ENCODE measurements around the gene WDR7.

WDR7 gene

GRCh38 chr18:56823986-56824565 lies 172.9 kb downstream of the WDR7 start:
- no peaks in the 10 kb centered on the region for H3F3A ChIP-seq (ENCODE audit: insufficient read depth, low read length)
- no peaks in the 10 kb centered on the region for H3K9me3 ChIP-seq (ENCODE audit: low read length)
- no peaks in the 10 kb centered on the region for H3K9me2 ChIP-seq (ENCODE audit: low read depth, low read length)
- no peak overlapping the region for H3K27ac ChIP-seq (ENCODE audit: low read depth, low read length, poor library complexity, severe bottlenecking)
- H3K27me3 ChIP-seq (ENCODE audit: insufficient read depth, low read length), result no peaks in the 10 kb centered on the region
- TF ChIP-seq EZH2 (IDR thresholded peaks at IDR 0.05; ENCODE audit: borderline replicate concordance, low read length) (no peak), CTCF (IDR thresholded peaks at IDR 0.05; ENCODE audit: low read length) (no peak)
- H3K4me3 ChIP-seq (ENCODE audit: low read depth, low read length, poor library complexity, severe bottlenecking), result no peak overlapping the region
- no peaks in the 10 kb centered on the region for H3K36me3 ChIP-seq (ENCODE audit: insufficient read depth, low read length)
- no peaks in the 10 kb centered on the region for H3K79me2 ChIP-seq (ENCODE audit: insufficient read depth, low read length)
- H3K9ac ChIP-seq (ENCODE audit: low read length), result no peak overlapping the region
- peaks cover 4% of the 10 kb centered on the region for H3K4me1 ChIP-seq (ENCODE audit: insufficient read depth, low read length, severe bottlenecking)
- H4K20me1 ChIP-seq (ENCODE audit: insufficient read depth, low read length), result no peaks in the 10 kb centered on the region
- no peak overlapping the region for H2AFZ ChIP-seq (ENCODE audit: low read length)
- H3K4me2 ChIP-seq (ENCODE audit: low read length), result no peak overlapping the region

- H2AFZ ChIP-seq (ENCODE audit: low read length), result no peak overlapping the region
- H3K9me3 ChIP-seq (ENCODE audit: low read length), result no peaks in the 10 kb centered on the region
- H3K9ac ChIP-seq (ENCODE audit: low read length), result no peak overlapping the region
- no peak overlapping the region for H3K4me2 ChIP-seq (ENCODE audit: low read length)
- H3K4me1 ChIP-seq (ENCODE audit: insufficient read depth, low read length, severe bottlenecking), result peaks cover 4% of the 10 kb centered on the region
- no peaks in the 10 kb centered on the region for H3F3A ChIP-seq (ENCODE audit: insufficient read depth, low read length)
- H3K4me3 ChIP-seq (ENCODE audit: low read depth, low read length, poor library complexity, severe bottlenecking), result no peak overlapping the region
- TF ChIP-seq CTCF (IDR thresholded peaks at IDR 0.05; ENCODE audit: low read length) (no peak), EZH2 (IDR thresholded peaks at IDR 0.05; ENCODE audit: borderline replicate concordance, low read length) (no peak)
- no peaks in the 10 kb centered on the region for H3K9me2 ChIP-seq (ENCODE audit: low read depth, low read length)
- no peaks in the 10 kb centered on the region for H3K27me3 ChIP-seq (ENCODE audit: insufficient read depth, low read length)
- H3K27ac ChIP-seq (ENCODE audit: low read depth, low read length, poor library complexity, severe bottlenecking), result no peak overlapping the region
- H4K20me1 ChIP-seq (ENCODE audit: insufficient read depth, low read length), result no peaks in the 10 kb centered on the region
- H3K36me3 ChIP-seq (ENCODE audit: insufficient read depth, low read length), result no peaks in the 10 kb centered on the region
- H3K79me2 ChIP-seq (ENCODE audit: insufficient read depth, low read length), result no peaks in the 10 kb centered on the region
Observed at GRCh38 chr18:56825321-56825720, 174.2 kb downstream of the WDR7 start.

GRCh38 chr18:56825878-56826277 lies 174.7 kb downstream of the WDR7 start:
- H3K79me2 ChIP-seq (ENCODE audit: insufficient read depth, low read length), result no peaks in the 10 kb centered on the region
- no peak overlapping the region for H2AFZ ChIP-seq (ENCODE audit: low read length)
- no peak for TF ChIP-seq CTCF (IDR thresholded peaks at IDR 0.05; ENCODE audit: low read length)
- no peak for TF ChIP-seq EZH2 (IDR thresholded peaks at IDR 0.05; ENCODE audit: borderline replicate concordance, low read length)
- H3K4me2 ChIP-seq (ENCODE audit: low read length), result no peak overlapping the region
- no peak overlapping the region for H3K9ac ChIP-seq (ENCODE audit: low read length)
- no peaks in the 10 kb centered on the region for H3K36me3 ChIP-seq (ENCODE audit: insufficient read depth, low read length)
- no peak overlapping the region for H3K27ac ChIP-seq (ENCODE audit: low read depth, low read length, poor library complexity, severe bottlenecking)
- peaks cover 4% of the 10 kb centered on the region for H3K4me1 ChIP-seq (ENCODE audit: insufficient read depth, low read length, severe bottlenecking)
- H3K9me2 ChIP-seq (ENCODE audit: low read depth, low read length), result no peaks in the 10 kb centered on the region
- no peak overlapping the region for H3K4me3 ChIP-seq (ENCODE audit: low read depth, low read length, poor library complexity, severe bottlenecking)
- H3K27me3 ChIP-seq (ENCODE audit: insufficient read depth, low read length), result no peaks in the 10 kb centered on the region
- H4K20me1 ChIP-seq (ENCODE audit: insufficient read depth, low read length), result no peaks in the 10 kb centered on the region
- H3K9me3 ChIP-seq (ENCODE audit: low read length), result no peaks in the 10 kb centered on the region
- H3F3A ChIP-seq (ENCODE audit: insufficient read depth, low read length), result no peaks in the 10 kb centered on the region

Measured in OCI-LY1 (cell line).